H9 (cell line): ENCODE data around the gene DRG1. TPM values are rescaled to one million over a fixed set of nuclear protein-coding genes. Genes with fewer than 3 reads are reported as not detected.
"Not testable (repeated sequence)": the region's sequence is repeated elsewhere in the genome, so short reads cannot be mapped to it uniquely, and the experiment has no call there.

ENCODE experiments used
- DNase-seq: peaks from one replicate; pipeline ENCODE4 v3.0.0-alpha.2; 2017
- H2AFZ ChIP-seq: one replicate; pipeline ENCODE4 v1.6.1; 2013; ENCODE audit warnings: mild to moderate bottlenecking, low read length, control low read depth, moderate library complexity
- H2AK5ac ChIP-seq: 2 replicates; pipeline ENCODE4 v1.6.1; 2013; ENCODE audit warnings: low read length, control low read depth, mixed read lengths; ENCODE audit not compliant: insufficient read length
- H2BK120ac ChIP-seq: one replicate; pipeline ENCODE4 v1.6.1; 2013; ENCODE audit warnings: low read depth, mild to moderate bottlenecking, low read length, control low read depth, inconsistent platforms; ENCODE audit not compliant: poor library complexity, severe bottlenecking
- H2BK12ac ChIP-seq: 2 replicates; pipeline ENCODE4 v1.6.1; 2013; ENCODE audit warnings: low read length, control low read depth, mixed read lengths, low read depth; ENCODE audit not compliant: insufficient read length
- H2BK15ac ChIP-seq: 2 replicates; pipeline ENCODE4 v1.6.1; 2013; ENCODE audit warnings: low read depth, low read length, control low read depth
- H2BK20ac ChIP-seq: one replicate; pipeline ENCODE4 v1.6.1; 2013; ENCODE audit warnings: low read depth, mild to moderate bottlenecking, low read length, control low read depth, inconsistent platforms; ENCODE audit not compliant: poor library complexity, severe bottlenecking
- H2BK5ac ChIP-seq: 2 replicates; pipeline ENCODE4 v1.6.1; 2013; ENCODE audit warnings: low read length, control low read depth, mixed read lengths; ENCODE audit not compliant: insufficient read length
- H3K14ac ChIP-seq: 2 replicates; pipeline ENCODE4 v1.6.1; 2013; ENCODE audit warnings: low read length, control low read depth; ENCODE audit not compliant: insufficient read depth
- H3K18ac ChIP-seq: 2 replicates; pipeline ENCODE4 v1.6.1; 2013; ENCODE audit warnings: low read depth, mild to moderate bottlenecking, mixed read lengths, low read length, control low read depth; ENCODE audit not compliant: insufficient read length
- H3K23ac ChIP-seq: 2 replicates; pipeline ENCODE4 v1.6.1; 2013; ENCODE audit warnings: low read length, control low read depth, mixed read lengths, low read depth; ENCODE audit not compliant: insufficient read length
- H3K23me2 ChIP-seq: 2 replicates; pipeline ENCODE4 v1.6.1; 2013; ENCODE audit warnings: low read depth, mild to moderate bottlenecking, mixed read lengths, low read length, control low read depth; ENCODE audit not compliant: insufficient read length, poor library complexity, severe bottlenecking
- H3K27ac ChIP-seq: 2 replicates; pipeline ENCODE4 v1.5.1; 2013; ENCODE audit warnings: low read length, control low read depth, mixed read lengths, low read depth; ENCODE audit not compliant: insufficient read length
- H3K27me3 ChIP-seq: 2 replicates; pipeline ENCODE4 v1.6.1; 2013; ENCODE audit warnings: low read length, control low read depth, inconsistent platforms; ENCODE audit not compliant: insufficient read depth
- H3K4ac ChIP-seq: 2 replicates; pipeline ENCODE4 v1.6.1; 2013; ENCODE audit warnings: low read depth, mild to moderate bottlenecking, control low read depth, inconsistent platforms, low read length, moderate library complexity
- H3K4me1 ChIP-seq: 2 replicates; pipeline ENCODE4 v1.6.1; 2013; ENCODE audit warnings: low read length, control low read depth, inconsistent platforms; ENCODE audit not compliant: insufficient read depth
- H3K4me2 ChIP-seq: 2 replicates; pipeline ENCODE4 v1.6.1; 2013; ENCODE audit warnings: low read length, control low read depth, mixed read lengths; ENCODE audit not compliant: insufficient read length, insufficient read depth
- H3K56ac ChIP-seq: 2 replicates; pipeline ENCODE4 v1.6.1; 2013; ENCODE audit warnings: low read depth, mild to moderate bottlenecking, mixed read lengths, low read length, control low read depth; ENCODE audit not compliant: insufficient read length
- H3K79me1 ChIP-seq: 2 replicates; pipeline ENCODE4 v1.6.1; 2013; ENCODE audit warnings: low read depth, mild to moderate bottlenecking, moderate library complexity, low read length, control low read depth, inconsistent platforms; ENCODE audit not compliant: insufficient read depth, poor library complexity, severe bottlenecking
- H3K79me2 ChIP-seq: 2 replicates; pipeline ENCODE4 v1.6.1; 2013; ENCODE audit warnings: low read length, control low read depth, inconsistent platforms; ENCODE audit not compliant: insufficient read depth
- H3K9ac ChIP-seq: 2 replicates; pipeline ENCODE4 v1.6.1; 2013; ENCODE audit warnings: low read length, control low read depth, mixed read lengths; ENCODE audit not compliant: insufficient read length; ENCODE audit errors: extremely low read depth
- H3K9me3 ChIP-seq: one replicate; pipeline ENCODE4 v1.6.1; 2013; ENCODE audit warnings: low read depth, low read length, inconsistent platforms; ENCODE audit not compliant: control insufficient read depth
- H3T11ph ChIP-seq: one replicate; pipeline ENCODE4 v1.6.1; 2013; ENCODE audit warnings: mild to moderate bottlenecking, low read length, control low read depth, inconsistent platforms
- H4K20me1 ChIP-seq: one replicate; pipeline ENCODE4 v1.6.1; 2013; ENCODE audit not compliant: control insufficient read depth, insufficient read length, insufficient read depth
- H4K5ac ChIP-seq: 2 replicates; pipeline ENCODE4 v1.6.1; 2013; ENCODE audit warnings: low read depth, mild to moderate bottlenecking, mixed read lengths, low read length, control low read depth; ENCODE audit not compliant: insufficient read length
- H4K8ac ChIP-seq: replicated peaks from 2 replicates; pipeline ENCODE4 v1.6.1; 2013; ENCODE audit warnings: low read length, control low read depth, mixed read lengths, low read depth; ENCODE audit not compliant: insufficient read length
- H4K91ac ChIP-seq: 2 replicates; pipeline ENCODE4 v1.6.1; 2013; ENCODE audit warnings: low read depth, mild to moderate bottlenecking, moderate library complexity, mixed read lengths, low read length, control low read depth; ENCODE audit not compliant: insufficient read length
- H3K27ac Mint-ChIP-seq, 3 experiments: 2 replicates in 2 of 3; 3 replicates in 1 of 3; pipeline ENCODE4 v1.8.0; 2020 to 2021; ENCODE audit warnings: mixed read lengths in 3 of 3, mild to moderate bottlenecking in 1 of 3, moderate library complexity in 1 of 3
- H3K27me3 Mint-ChIP-seq: 2 replicates; pipeline ENCODE4 v1.8.0; 2021; ENCODE audit warnings: low read depth, mild to moderate bottlenecking, moderate library complexity, mixed read lengths
- H3K36me3 Mint-ChIP-seq, 3 experiments: 2 replicates in 2 of 3; 3 replicates in 1 of 3; pipeline ENCODE4 v1.8.0; 2020 to 2021; ENCODE audit warnings: low read depth in 3 of 3, mixed read lengths in 3 of 3; ENCODE audit not compliant: insufficient read depth in 1 of 3
- H3K4me1 Mint-ChIP-seq, 2 experiments: 2 replicates each; pipeline ENCODE4 v1.8.0; 2020; ENCODE audit warnings: mixed read lengths in 2 of 2
- H3K4me3 Mint-ChIP-seq, 2 experiments: 2 replicates in 1 of 2; 3 replicates in 1 of 2; pipeline ENCODE4 v1.8.0; 2020 to 2021; ENCODE audit warnings: mild to moderate bottlenecking in 2 of 2, mixed read lengths in 2 of 2, moderate library complexity in 1 of 2
- H3K9me3 Mint-ChIP-seq, 2 experiments: 2 replicates in 1 of 2; 3 replicates in 1 of 2; pipeline ENCODE4 v1.8.0; 2020; ENCODE audit warnings: mild to moderate bottlenecking in 2 of 2, mixed read lengths in 2 of 2, moderate library complexity in 1 of 2
- WGBS: extraction: QIAGEN DNeasy Blood & Tissue Kit; methylation state at CpG from one replicate; pipeline ENCODE4 v1.1.7; 2013; ENCODE audit warnings: missing lambda C conversion rate, low lambda C conversion rate, mixed read lengths; ENCODE audit not compliant: insufficient read length; ENCODE audit errors: extremely low coverage; 5-methylcytosine and 5-hydroxymethylcytosine counted together
- total RNA-seq: library from RNA; stranded (reverse); gene quantifications from 2 replicates; pipeline ENCODE4 v1.2.1, GENCODE V29; 2021
- TF ChIP-seq, protein P1 (sequence below): fragments of 200-600 bp; sonication (generic); conservative IDR thresholded peaks from 3 replicates; pipeline ENCODE4 v1.8.0; 2021; ENCODE audit warnings: antibody characterized with exemption, mild to moderate bottlenecking

Gene DRG1
- total RNA-seq, 1 experiment from 2014 or later = 89.5 TPM

DNA sequence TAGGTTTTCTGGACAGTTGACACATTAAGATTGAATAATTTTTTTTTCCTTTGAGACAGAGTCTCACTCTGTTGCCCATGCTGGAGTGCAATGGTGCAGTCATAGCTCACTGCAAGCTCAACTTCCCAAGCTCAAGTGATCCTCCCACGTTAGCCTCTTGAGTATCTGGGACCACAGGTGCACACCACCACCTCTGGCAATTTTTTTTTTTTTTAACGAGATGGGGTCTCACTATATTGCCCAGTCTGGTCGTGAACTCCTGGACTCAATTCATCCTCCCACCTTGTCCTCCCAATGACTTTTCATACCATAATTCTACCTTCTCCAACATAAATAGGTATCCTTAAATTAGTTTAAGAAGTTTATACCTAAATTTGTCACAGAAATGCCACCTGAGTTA is 81.7 kb downstream of the DRG1 start:
- no peak overlapping the region for H2BK15ac ChIP-seq

DNA sequence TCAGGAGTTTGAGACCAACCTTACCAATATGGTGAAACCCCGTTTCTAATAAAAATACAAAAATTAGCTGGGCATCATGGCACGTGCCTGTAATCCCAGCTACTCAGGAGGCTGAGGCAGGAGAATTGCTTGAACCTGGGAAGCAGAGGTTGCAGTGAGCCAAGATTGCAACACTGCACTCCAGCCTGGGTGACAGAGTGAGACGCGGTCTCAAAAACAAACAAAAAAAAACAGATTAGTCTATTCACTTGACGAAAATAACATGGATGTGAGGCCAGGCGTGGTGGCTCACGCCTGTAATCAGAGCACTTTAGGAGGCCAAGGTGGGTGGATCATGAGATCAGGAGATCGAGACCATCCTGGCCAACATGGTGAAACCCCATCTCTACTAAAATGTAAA is 83.1 kb downstream of the DRG1 start:
- H2AK5ac ChIP-seq, H3K27ac ChIP-seq, H3K9me3 ChIP-seq, H3K9ac ChIP-seq, H3K4ac ChIP-seq, H3K27ac Mint-ChIP-seq, H3K27me3 Mint-ChIP-seq, H3K56ac ChIP-seq, H3K4me1 ChIP-seq, H3K14ac ChIP-seq, H4K8ac ChIP-seq, H3K4me2 ChIP-seq, H3T11ph ChIP-seq, H4K91ac ChIP-seq, H3K4me1 Mint-ChIP-seq, H3K4me3 Mint-ChIP-seq, H3K79me2 ChIP-seq, DNase-seq, H3K23me2 ChIP-seq, H3K18ac ChIP-seq, H4K5ac ChIP-seq, H2BK120ac ChIP-seq, H2BK15ac ChIP-seq, H2BK5ac ChIP-seq, H3K9me3 Mint-ChIP-seq, H3K23ac ChIP-seq, H3K79me1 ChIP-seq, H2BK20ac ChIP-seq, H4K20me1 ChIP-seq, H2AFZ ChIP-seq, H3K27me3 ChIP-seq, H2BK12ac ChIP-seq: not testable (repeated sequence)
- WGBS = no CpG with 5 or more reads among the region's 8 CpGs
- H3K36me3 Mint-ChIP-seq = peaks cover 32 to 82% (median 58%) of the 10 kb centered on the region in 3 experiments

More for the DNA sequence above, 81.7 kb downstream of the DRG1 start:
- H3K14ac ChIP-seq = no peak overlapping the region
- Mint-ChIP-seq H3K36me3 (peaks cover 29 to 74% (median 47%) of the 10 kb centered on the region in 3 experiments), H3K27me3 (no peaks in the 10 kb centered on the region; the same call in 1 of the 2 replicates), H3K4me3 (no peak overlapping the region), H3K4me1 (no peaks in the 10 kb centered on the region; a peak in 1 of 4 replicates), H3K27ac (no peak overlapping the region), H3K9me3 (no peaks in the 10 kb centered on the region)
- no peak overlapping the region for H3K4me2 ChIP-seq
- H3K18ac ChIP-seq = no peak overlapping the region
- no peak overlapping the region for H4K91ac ChIP-seq
- H2BK120ac ChIP-seq = no peak overlapping the region
- H3K27me3 ChIP-seq = no peaks in the 10 kb centered on the region
- no peak overlapping the region for H4K8ac ChIP-seq
- no CpG with 5 or more reads among the region's 3 CpGs for WGBS
- H2AFZ ChIP-seq = no peak overlapping the region
- H2BK20ac ChIP-seq = no peak overlapping the region
- no peak overlapping the region for H3K4ac ChIP-seq
- H3K23ac ChIP-seq = no peak overlapping the region
- no peak overlapping the region for H2AK5ac ChIP-seq
- H4K5ac ChIP-seq = no peak overlapping the region
- no peak for DNase-seq
- no peaks in the 10 kb centered on the region for H3K79me2 ChIP-seq
- TF ChIP-seq, protein P1, sequence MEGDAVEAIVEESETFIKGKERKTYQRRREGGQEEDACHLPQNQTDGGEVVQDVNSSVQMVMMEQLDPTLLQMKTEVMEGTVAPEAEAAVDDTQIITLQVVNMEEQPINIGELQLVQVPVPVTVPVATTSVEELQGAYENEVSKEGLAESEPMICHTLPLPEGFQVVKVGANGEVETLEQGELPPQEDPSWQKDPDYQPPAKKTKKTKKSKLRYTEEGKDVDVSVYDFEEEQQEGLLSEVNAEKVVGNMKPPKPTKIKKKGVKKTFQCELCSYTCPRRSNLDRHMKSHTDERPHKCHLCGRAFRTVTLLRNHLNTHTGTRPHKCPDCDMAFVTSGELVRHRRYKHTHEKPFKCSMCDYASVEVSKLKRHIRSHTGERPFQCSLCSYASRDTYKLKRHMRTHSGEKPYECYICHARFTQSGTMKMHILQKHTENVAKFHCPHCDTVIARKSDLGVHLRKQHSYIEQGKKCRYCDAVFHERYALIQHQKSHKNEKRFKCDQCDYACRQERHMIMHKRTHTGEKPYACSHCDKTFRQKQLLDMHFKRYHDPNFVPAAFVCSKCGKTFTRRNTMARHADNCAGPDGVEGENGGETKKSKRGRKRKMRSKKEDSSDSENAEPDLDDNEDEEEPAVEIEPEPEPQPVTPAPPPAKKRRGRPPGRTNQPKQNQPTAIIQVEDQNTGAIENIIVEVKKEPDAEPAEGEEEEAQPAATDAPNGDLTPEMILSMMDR = no peak
- H3K56ac ChIP-seq = no peak overlapping the region
- no peaks in the 10 kb centered on the region for H4K20me1 ChIP-seq
- no peaks in the 10 kb centered on the region for H3K4me1 ChIP-seq
- no peaks in the 10 kb centered on the region for H3K9me3 ChIP-seq
- no peak overlapping the region for H3T11ph ChIP-seq
- no peak overlapping the region for H2BK12ac ChIP-seq
- no peak overlapping the region for H3K27ac ChIP-seq
- H3K79me1 ChIP-seq = peaks cover 4% of the 10 kb centered on the region
- H2BK5ac ChIP-seq = no peak overlapping the region
- H3K9ac ChIP-seq = no peak overlapping the region
- no peaks in the 10 kb centered on the region for H3K23me2 ChIP-seq
